Subcutaneous abdominal adipose tissue (tissue), 5 donors: ENCODE measurements around the gene SCD.

ENCODE experiments used
- H3K27ac ChIP-seq: one replicate; pipeline ENCODE4 v1.7.0; 2013; ENCODE audit warnings: low read depth, mild to moderate bottlenecking, inconsistent platforms, low read length, moderate library complexity
- H3K27me3 ChIP-seq, 5 donors: one replicate each; pipeline ENCODE4 v1.7.0; 2013; ENCODE audit warnings: low read length in 5 of 5, inconsistent platforms in 1 of 5; ENCODE audit not compliant: control insufficient read depth in 5 of 5, insufficient read depth in 4 of 5
- H3K36me3 ChIP-seq, 5 donors: one replicate each; pipeline ENCODE4 v1.7.0; 2013; ENCODE audit warnings: low read length in 5 of 5; ENCODE audit not compliant: control insufficient read depth in 5 of 5, insufficient read depth in 5 of 5
- H3K4me1 ChIP-seq, 5 donors: one replicate each; pipeline ENCODE4 v1.7.0; 2013; ENCODE audit warnings: low read length in 5 of 5, mild to moderate bottlenecking in 3 of 5, moderate library complexity in 1 of 5; ENCODE audit not compliant: control insufficient read depth in 5 of 5, insufficient read depth in 5 of 5
- H3K4me3 ChIP-seq, 5 donors: one replicate each; pipeline ENCODE4 v1.7.0; 2013; ENCODE audit warnings: low read length in 5 of 5, low read depth in 1 of 5
- H3K9ac ChIP-seq, 5 donors: one replicate each; pipeline ENCODE4 v1.7.0; 2013; ENCODE audit warnings: low read length in 5 of 5, mild to moderate bottlenecking in 4 of 5, moderate library complexity in 3 of 5
- H3K9me3 ChIP-seq, 5 donors: one replicate each; pipeline ENCODE4 v1.7.0; 2013; ENCODE audit warnings: low read length in 5 of 5; ENCODE audit not compliant: control insufficient read depth in 5 of 5
- donor health status: healthy.
- donor health status: healthy.
- donor health status: healthy.
- donor health status: healthy.
- donor health status: healthy.

Gene SCD

DNA sequence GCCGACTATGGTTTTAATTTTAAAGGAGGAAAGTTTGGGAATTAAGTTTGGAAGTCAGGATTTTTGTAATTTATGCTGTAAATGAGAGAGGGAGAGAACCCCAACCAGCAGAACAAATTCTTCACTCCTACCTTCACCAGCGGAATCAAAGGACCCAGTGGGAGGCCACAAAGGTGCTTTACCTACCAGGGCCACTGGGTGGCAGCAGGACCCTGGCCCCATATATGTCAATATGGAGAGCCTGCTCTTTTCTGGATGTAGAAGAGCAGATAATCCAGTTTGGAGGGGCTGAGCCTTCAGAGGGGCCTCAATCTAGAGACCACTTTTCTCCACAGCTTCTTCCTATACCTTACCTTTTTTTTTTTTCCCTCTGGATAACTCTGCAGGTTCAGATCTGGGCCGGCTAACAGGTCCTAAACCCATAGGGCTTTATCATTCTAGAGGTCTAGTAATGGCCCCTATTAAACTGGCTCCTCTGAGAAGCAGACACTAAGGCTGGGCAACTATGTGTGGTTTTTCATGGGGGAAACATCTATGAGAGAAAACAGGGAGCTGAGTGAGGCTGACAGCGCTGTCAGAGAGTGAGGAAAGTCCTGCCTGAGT lies 8.5 kb upstream of the SCD start:
- Histone ChIP-seq H3K4me1 (peaks cover 8 to 63% (median 46%) of the 10 kb centered on the region in 5 donors), H3K36me3 (no peaks in the 10 kb centered on the region), H3K9ac (no peak overlapping the region), H3K27me3 (no peaks in the 10 kb centered on the region), H3K9me3 (no peaks in the 10 kb centered on the region), H3K4me3 (no peak overlapping the region), H3K27ac (no peak overlapping the region)

DNA sequence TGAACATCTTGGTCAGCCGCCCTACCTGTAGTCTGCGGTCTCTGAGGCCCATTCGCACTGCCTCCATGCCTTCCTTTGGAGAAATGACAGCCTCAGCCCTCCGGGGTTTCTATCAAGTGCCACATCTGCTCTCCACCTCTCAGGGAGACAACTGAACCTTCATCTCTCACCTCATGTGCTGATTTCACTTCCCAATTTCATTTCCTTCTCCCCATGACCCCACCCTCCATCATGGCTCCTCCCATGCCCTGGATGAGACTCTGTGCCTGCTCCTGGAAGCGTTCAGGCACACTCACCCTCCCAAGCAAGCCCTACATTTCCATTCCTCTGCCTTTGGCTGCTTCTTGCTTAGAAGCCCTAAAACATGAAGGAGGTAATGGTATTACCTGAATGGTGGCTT lies 7.8 kb upstream of the SCD start:
- no peaks in the 10 kb centered on the region for H3K36me3 ChIP-seq
- no peak overlapping the region for H3K4me3 ChIP-seq
- H3K9me3 ChIP-seq: no peaks in the 10 kb centered on the region
- H3K4me1 ChIP-seq: peaks cover 6 to 58% (median 41%) of the 10 kb centered on the region in 5 donors
- H3K27me3 ChIP-seq: no peaks in the 10 kb centered on the region
- H3K9ac ChIP-seq: no peak overlapping the region
- no peak overlapping the region for H3K27ac ChIP-seq

DNA sequence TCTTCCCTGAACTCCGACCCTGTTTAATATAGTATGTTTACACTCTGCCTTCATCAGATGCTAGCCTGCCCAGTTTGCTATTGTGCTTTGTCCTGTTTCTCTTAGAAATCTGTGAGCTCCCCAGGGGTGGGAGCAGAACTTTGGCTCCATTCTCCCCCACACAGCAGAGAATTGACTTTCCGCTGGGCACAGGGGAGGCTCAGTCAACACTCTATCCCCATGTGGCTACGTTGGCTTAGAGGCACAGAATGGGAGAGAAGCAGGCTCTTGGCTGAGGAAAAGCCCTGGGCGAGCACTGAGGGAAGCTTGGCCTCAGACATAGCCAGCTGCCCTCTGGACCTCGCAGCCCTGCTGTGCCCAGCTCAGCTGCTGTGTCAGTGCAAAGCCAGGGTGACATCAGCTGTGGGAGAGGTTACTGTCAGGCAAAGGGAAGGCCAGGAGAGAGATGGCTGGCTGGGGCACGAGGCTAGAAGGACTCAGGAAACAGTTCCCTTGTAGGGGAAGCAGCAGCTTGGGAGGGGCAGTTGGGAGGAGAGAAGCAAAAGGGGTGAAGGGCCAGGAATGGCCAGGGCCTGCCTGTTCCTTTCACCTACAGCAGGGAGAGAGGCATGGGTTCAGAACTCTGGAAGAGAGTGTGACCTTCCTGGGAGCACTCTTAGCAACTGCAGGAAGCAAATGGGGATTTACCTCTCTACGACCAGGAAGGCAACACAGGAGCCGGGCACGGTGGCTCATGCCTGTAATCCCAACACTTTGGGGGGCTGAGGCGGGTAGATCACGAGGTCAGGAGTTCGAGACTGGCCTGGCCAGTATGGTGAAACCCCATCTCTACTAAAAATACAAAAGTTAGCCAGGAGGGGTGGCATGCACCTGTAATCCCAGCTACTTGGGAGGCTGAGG lies 5.8 kb upstream of the SCD start:
- H3K9me3 ChIP-seq: no peaks in the 10 kb centered on the region
- no peaks in the 10 kb centered on the region for H3K36me3 ChIP-seq
- no peak overlapping the region for H3K9ac ChIP-seq
- no peaks in the 10 kb centered on the region for H3K27me3 ChIP-seq
- H3K4me1 ChIP-seq: peaks cover 10 to 54% (median 39%) of the 10 kb centered on the region in 5 donors
- H3K4me3 ChIP-seq: no peak overlapping the region
- H3K27ac ChIP-seq: peak overlapping the region; percentile 33

DNA sequence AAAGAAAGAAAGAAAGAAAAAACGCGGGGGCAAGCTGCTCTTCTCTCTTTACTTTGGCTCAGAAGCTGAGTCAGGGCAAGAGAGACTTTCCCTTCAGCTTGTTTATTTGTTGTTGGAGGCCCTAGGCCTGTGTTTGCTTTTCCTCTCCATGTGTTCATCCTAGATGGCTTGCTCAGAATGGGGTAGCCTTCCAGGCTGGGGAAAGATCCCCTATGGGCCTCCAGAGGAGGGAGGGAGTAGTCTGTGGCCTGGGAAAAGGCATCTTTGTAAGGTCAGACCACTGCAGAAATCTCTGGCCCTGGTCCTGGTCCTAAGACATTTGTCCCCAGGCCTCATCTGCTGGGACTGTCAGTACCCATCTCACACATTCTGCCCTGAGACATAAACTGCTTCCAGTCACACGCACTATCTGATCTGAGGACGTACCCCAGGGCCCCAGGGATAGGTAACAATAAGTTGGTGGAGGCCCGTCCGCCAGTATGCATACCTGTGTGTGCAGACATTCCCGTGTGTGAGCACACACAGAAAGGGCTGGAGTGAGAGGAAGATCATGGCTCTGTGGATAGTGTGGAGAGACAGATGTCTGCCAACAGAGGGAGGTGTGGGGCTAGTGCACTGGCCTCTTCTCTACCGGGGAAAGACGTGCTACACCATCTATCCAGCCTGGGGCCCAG lies 4.9 kb upstream of the SCD start:
- Histone ChIP-seq H3K27ac (peak overlapping the region; percentile 33), H3K27me3 (no peaks in the 10 kb centered on the region), H3K4me3 (no peak overlapping the region), H3K36me3 (no peaks in the 10 kb centered on the region), H3K9ac (peak overlapping the region in 1 of 5 donors; percentile 19), H3K9me3 (no peaks in the 10 kb centered on the region), H3K4me1 (peaks cover 10 to 61% (median 43%) of the 10 kb centered on the region in 5 donors)

DNA sequence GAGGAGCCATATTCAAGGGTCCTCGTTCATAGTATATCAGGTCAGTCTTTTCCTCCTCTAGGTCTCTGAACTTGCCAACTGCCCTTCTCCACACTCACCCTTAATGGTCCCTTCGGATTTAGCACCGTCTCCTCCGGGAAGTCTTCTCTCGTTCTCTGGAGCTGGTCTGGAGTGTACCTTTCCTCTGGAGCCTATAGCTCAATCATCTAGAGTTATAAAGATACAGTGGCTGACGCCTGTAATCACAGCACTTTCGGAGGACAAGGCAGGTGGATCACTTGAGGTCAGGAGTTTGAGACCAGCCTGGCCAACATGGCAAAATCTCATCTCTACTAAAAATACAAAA lies 4.4 kb upstream of the SCD start:
- Histone ChIP-seq H3K27ac (peak overlapping the region; percentile 33), H3K9ac (no peak overlapping the region)

DNA sequence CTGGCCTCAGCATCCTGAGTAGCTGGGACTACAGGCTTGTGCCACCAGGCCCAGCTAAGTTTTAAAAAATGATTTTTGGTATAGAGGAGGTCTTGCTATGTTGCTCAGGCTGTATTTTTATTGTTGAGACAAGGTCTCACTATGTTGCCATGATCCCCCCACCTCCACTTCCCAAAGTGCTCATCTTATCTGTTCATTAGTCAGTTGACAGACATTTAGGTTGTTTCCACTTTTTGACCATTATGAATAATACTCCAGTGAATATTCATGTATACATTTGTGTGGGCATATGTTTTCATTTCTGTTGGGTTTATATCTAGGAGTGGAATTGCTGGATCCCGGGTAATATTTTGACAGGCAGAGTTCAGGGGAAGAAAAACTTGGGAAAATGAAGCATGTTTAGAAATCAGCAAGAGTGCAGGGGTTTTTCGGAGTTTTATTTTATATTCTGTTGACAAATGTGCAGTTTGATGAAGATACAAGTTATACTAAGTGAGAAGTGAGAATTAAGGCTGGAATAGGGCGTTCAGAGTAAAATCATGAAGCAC lies 2.7 kb upstream of the SCD start:
- H3K4me1 ChIP-seq: peaks cover 12 to 73% (median 62%) of the 10 kb centered on the region in 5 donors
- no peak overlapping the region for H3K27ac ChIP-seq
- H3K9me3 ChIP-seq: no peaks in the 10 kb centered on the region

More for the DNA sequence above, 4.4 kb upstream of the SCD start:
- Histone ChIP-seq H3K36me3 (no peaks in the 10 kb centered on the region), H3K27me3 (no peaks in the 10 kb centered on the region), H3K4me3 (no peak overlapping the region), H3K9me3 (no peaks in the 10 kb centered on the region), H3K4me1 (peaks cover 10 to 66% (median 48%) of the 10 kb centered on the region in 5 donors)

DNA sequence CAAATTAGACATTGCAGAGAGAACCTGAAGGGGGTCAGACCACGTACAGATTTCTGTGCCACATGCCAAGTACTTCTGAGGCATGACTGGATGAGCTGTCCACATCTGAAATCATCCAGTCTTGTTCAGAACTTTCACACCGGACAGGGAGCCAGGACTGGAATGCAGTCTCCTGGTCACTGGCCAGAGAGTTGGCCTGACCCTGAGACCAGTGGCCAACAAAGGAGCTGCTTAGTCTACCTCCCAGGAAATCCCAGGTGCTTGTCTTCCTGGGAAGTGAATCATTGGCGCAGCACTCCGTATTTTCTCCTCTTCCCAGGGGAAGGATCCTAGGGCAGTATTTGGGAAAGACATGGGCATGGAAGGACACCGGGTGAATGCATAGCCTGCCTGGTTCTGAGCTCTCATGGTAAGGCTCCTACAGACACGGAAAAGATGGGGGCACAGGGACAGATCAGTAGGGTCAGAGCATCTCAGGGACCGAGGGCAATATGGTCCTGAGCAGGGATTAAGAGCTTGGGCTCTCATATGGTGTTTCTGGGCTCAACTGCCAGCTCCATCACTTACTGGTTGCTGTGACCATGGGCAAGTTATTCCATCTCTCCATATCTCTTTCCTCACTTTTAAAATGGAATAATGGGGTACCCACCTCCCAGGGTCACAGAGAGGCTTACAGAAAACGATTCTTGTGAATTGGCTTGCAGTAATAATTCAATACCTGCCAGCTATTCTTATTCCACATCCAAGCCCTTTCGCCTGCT lies 1.3 kb upstream of the SCD start:
- Histone ChIP-seq H3K36me3 (no peaks in the 10 kb centered on the region), H3K27ac (peak overlapping the region; percentile 69), H3K4me1 (peaks cover 9 to 73% (median 62%) of the 10 kb centered on the region in 5 donors), H3K4me3 (peak overlapping the region in 4 of 5 donors; percentile 34 to 74 (median 70)), H3K27me3 (no peaks in the 10 kb centered on the region), H3K9me3 (no peaks in the 10 kb centered on the region), H3K9ac (peak overlapping the region in 1 of 5 donors; percentile 42)

More for the DNA sequence above, 2.7 kb upstream of the SCD start:
- H3K36me3 ChIP-seq: no peaks in the 10 kb centered on the region
- no peak overlapping the region for H3K4me3 ChIP-seq
- H3K27me3 ChIP-seq: no peaks in the 10 kb centered on the region
- no peak overlapping the region for H3K9ac ChIP-seq

DNA sequence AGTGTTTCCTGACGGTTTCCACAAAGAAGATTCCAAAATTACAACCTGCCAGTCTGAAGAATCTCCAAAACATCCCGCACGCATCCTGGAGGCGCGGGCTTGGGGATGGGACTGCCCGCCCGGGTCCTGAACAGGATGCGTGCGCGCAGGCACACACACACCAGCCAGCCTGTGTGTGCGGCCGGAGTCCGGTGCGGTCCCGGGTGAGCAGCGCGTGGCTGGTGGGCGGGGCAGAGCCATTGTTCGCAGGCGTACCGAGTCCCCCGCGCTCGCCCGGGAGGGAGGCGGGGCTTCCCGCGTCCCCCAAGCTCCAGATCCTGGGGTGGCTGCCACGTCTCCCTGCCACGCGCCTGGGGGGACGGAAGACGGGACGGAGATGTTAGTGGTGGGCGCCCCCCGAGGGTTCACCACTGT lies 675 bp upstream of the SCD start:
- H3K4me3 ChIP-seq: peak overlapping the region in 4 of 5 donors; percentile 34 to 74 (median 70)
- peaks cover 9 to 73% (median 62%) of the 10 kb centered on the region in 5 donors for H3K4me1 ChIP-seq
- H3K9me3 ChIP-seq: no peaks in the 10 kb centered on the region
- H3K27ac ChIP-seq: peak overlapping the region; percentile 69
- peaks cover 0 to 5% (median 0%) of the 10 kb centered on the region in 5 donors for H3K36me3 ChIP-seq
- H3K27me3 ChIP-seq: no peaks in the 10 kb centered on the region
- H3K9ac ChIP-seq: peak overlapping the region in 2 of 5 donors; percentile 25 to 42

DNA sequence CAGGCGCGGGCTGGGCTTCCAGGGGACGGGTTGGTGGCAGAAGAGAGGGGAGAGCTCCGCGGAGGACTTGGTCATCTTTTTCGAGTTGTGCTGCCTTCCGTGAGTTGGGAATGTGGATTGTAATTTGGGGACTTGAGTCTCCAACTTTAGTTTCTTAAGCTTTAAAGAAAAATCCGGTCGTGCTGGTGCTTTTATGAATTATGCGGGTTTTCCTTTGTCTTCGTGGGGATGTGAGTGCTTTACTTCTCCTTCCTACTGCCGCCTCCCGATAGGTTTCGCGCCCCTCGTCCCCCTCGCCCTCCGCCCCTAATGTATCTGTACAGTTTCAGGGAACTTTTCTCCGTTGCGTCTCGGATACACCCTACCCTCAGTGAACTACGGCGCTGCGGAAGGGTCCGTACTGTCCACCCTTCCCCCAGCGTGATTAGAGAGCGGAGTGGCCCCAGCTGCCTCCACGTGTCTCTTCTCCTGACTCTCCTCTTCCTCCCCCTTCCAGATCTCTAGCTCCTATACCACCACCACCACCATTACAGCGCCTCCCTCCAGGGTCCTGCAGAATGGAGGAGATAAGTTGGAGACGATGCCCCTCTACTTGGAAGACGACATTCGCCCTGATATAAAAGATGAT lies 649 bp downstream of the SCD start:
- H3K4me3 ChIP-seq: peak overlapping the region; percentile 64 to 74 (median 72)
- H3K27ac ChIP-seq: peak overlapping the region; percentile 69
- no peaks in the 10 kb centered on the region for H3K27me3 ChIP-seq
- peaks cover 9 to 74% (median 57%) of the 10 kb centered on the region in 5 donors for H3K4me1 ChIP-seq
- peak overlapping the region in 4 of 5 donors; percentile 34 to 75 (median 59) for H3K9ac ChIP-seq
- peaks cover 0 to 14% (median 0%) of the 10 kb centered on the region in 5 donors for H3K36me3 ChIP-seq
- no peaks in the 10 kb centered on the region for H3K9me3 ChIP-seq
